ENCODE data around the gene PDCD2. TPM values are rescaled to one million over a fixed set of nuclear protein-coding genes. Genes with fewer than 3 reads are reported as not detected.
A peak's percentile ranks its signal among the peaks of the same experiment; 100 is the strongest.

The PDCD2 gene
- total and polyA plus RNA-seq, 9 of the 15 experiments (the other 6 are each of a cell fraction or from before 2014, with no cell fraction given) = 67.3 to 430 (median 318) TPM

GRCh38 chr6:170584181-170584953 lies at the start of gene PDCD2 (continued):
- TF ChIP-seq TSHZ1 (CRISPR knock-in tag; IDR thresholded peaks at IDR 0.05) (no peak), MEIS2 (IDR thresholded peaks at IDR 0.05; ENCODE audit: partially characterized antibody) (peak; percentile 53), NR3C1 (CRISPR knock-in tag; IDR thresholded peaks at IDR 0.05) (peak; percentile 74; the same call in 1 of the 2 replicates), ZC3H8 (IDR thresholded peaks at IDR 0.05) (no peak), ZNF133 (CRISPR knock-in tag; IDR thresholded peaks at IDR 0.05) (no peak), TAF1 (IDR thresholded peaks at IDR 0.05; ENCODE audit: control insufficient read depth, extremely low read depth, insufficient read depth, low read length, severe bottlenecking) (peak; percentile 94), TAF15 (IDR thresholded peaks at IDR 0.05; ENCODE audit: low read depth, low read length) (no peak), IRF1 (CRISPR knock-in tag; IDR thresholded peaks at IDR 0.05; ENCODE audit: borderline replicate concordance) (no peak), TCF7L2 (IDR thresholded peaks at IDR 0.05; ENCODE audit: low read depth, low read length) (no peak), PTRF (tag; IDR thresholded peaks at IDR 0.05) (no peak), ZNF780A (CRISPR knock-in tag; IDR thresholded peaks at IDR 0.05) (no peak), CBX1 (IDR thresholded peaks at IDR 0.05; ENCODE audit: low read depth) (peak; percentile 80), SMARCB1 (IDR thresholded peaks at IDR 0.05; ENCODE audit: insufficient read length, low read depth) (no peak), RBM17 (IDR thresholded peaks at IDR 0.05; ENCODE audit: borderline replicate concordance, low read depth, low read length) (no peak), ZC3H11A (IDR thresholded peaks at IDR 0.05; ENCODE audit: low read depth, low read length) (no peak), CCNT2 (IDR thresholded peaks at IDR 0.05; ENCODE audit: borderline replicate concordance, extremely low read depth, insufficient read length, low read depth, low read length) (peak; percentile 84)

All from K562 (cell line).